Endothelial cell (in vitro differentiated cells): ENCODE data around the gene CDH26. TPM values are rescaled to one million over a fixed set of nuclear protein-coding genes. Genes with fewer than 3 reads are reported as not detected.
A peak's percentile ranks its signal among the peaks of the same experiment; 100 is the strongest.
"Not testable (repeated sequence)": the region's sequence is repeated elsewhere in the genome, so short reads cannot be mapped to it uniquely, and the experiment has no call there.

Experiments used
- DNase-seq: peaks from one replicate; pipeline ENCODE4 v3.0.0; 2021; ENCODE audit warnings: low spot score
- H3K27ac Mint-ChIP-seq: one replicate; pipeline ENCODE4 v1.8.0; 2021; ENCODE audit warnings: mixed read lengths, inconsistent platforms; ENCODE audit not compliant: unreplicated experiment
- H3K27me3 Mint-ChIP-seq: one replicate; pipeline ENCODE4 v1.8.0; 2021; ENCODE audit warnings: mild to moderate bottlenecking, moderate library complexity, mixed read lengths, inconsistent platforms; ENCODE audit not compliant: unreplicated experiment
- H3K36me3 Mint-ChIP-seq: one replicate; pipeline ENCODE4 v1.8.0; 2021; ENCODE audit warnings: mild to moderate bottlenecking, low read depth, mixed read lengths, inconsistent platforms; ENCODE audit not compliant: unreplicated experiment
- H3K4me1 Mint-ChIP-seq: one replicate; pipeline ENCODE4 v1.8.0; 2021; ENCODE audit warnings: mild to moderate bottlenecking, mixed read lengths, inconsistent platforms; ENCODE audit not compliant: unreplicated experiment
- H3K4me3 Mint-ChIP-seq: one replicate; pipeline ENCODE4 v1.8.0; 2021; ENCODE audit warnings: mild to moderate bottlenecking, mixed read lengths, inconsistent platforms; ENCODE audit not compliant: unreplicated experiment
- H3K9me3 Mint-ChIP-seq: one replicate; pipeline ENCODE4 v1.8.0; 2021; ENCODE audit warnings: mixed read lengths, inconsistent platforms; ENCODE audit not compliant: unreplicated experiment
- CTCF ChIP-seq: fragments of 200-600 bp; sonication (generic); IDR thresholded peaks from one replicate; pipeline ENCODE4 v1.5.0; 2021; ENCODE audit warnings: antibody characterized with exemption; ENCODE audit not compliant: unreplicated experiment
- total RNA-seq: library from RNA; stranded (reverse); fragmentation: NEBNext Ultra II Directional; extraction: Animal tissue kit (Norgen Biotek cat#: 25700); gene quantifications from one replicate; pipeline ENCODE4 v1.2.1, GENCODE V29; 2021; ENCODE audit not compliant: unreplicated experiment

The CDH26 gene
- total RNA-seq, 1 donor from 2014 or later, result 5.4 TPM

DNA sequence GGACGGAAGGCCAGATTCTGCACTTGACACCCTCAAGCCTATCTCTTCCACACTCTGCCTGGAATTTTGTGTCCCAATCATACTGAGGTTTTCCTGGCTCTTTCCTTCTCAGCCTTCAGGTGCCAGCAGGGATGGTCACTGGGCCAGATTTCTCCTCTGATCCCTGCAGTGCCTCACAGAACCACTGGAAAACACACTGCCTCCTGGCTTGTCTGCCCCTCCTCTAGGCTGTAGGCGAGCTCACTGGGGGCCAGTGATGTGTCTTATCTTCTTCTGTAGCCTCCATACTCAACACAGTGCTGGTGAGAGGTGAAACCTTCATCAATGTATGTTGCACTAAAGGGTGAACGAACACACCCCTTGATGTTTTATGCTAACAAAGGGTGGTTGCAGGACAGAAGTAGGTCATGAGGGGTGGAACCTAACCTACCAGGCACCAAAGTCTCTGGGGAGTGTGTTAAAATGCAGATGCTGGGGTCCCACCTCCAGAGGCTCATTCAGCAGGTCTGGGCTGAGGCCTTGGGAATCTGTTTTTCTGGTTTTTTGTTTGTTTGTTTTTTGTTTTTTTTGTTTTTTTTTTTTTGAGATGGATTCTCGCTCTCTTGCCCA lies 80.3 kb downstream of the CDH26 start:
- no peaks in the 10 kb centered on the region for H3K36me3 Mint-ChIP-seq
- H3K4me1 Mint-ChIP-seq, result peaks cover 27% of the 10 kb centered on the region
- no peak overlapping the region for H3K4me3 Mint-ChIP-seq
- no peak for DNase-seq
- TF ChIP-seq CTCF, result no peak
- no peak overlapping the region for H3K27ac Mint-ChIP-seq
- peaks cover 8% of the 10 kb centered on the region for H3K27me3 Mint-ChIP-seq
- H3K9me3 Mint-ChIP-seq, result no peaks in the 10 kb centered on the region

DNA sequence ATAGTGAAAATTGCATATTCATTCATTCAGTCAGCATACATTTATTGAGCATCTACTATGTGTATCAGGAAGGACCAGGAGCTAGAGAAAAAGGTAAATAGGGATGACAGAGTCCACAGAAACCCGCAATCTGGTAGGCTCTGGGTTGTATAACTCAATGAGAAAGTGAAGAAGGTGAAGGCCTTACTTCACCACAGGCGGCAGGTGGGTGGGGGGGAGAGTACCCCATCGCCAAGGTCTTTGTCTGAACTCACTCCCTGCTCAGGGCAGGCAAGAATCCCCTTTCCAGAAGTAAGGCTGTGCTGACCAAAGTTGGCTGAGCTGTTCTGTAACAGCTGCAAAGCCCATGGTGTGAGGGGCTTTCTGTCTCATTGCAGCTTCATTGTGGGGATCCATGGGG lies 81.3 kb downstream of the CDH26 start:
- no peak for TF ChIP-seq CTCF
- no peaks in the 10 kb centered on the region for H3K36me3 Mint-ChIP-seq
- H3K9me3 Mint-ChIP-seq, result no peaks in the 10 kb centered on the region
- H3K4me3 Mint-ChIP-seq, result no peak overlapping the region
- DNase-seq, result no peak
- peaks cover 27% of the 10 kb centered on the region for H3K4me1 Mint-ChIP-seq
- H3K27ac Mint-ChIP-seq, result no peak overlapping the region
- peaks cover 8% of the 10 kb centered on the region for H3K27me3 Mint-ChIP-seq

DNA sequence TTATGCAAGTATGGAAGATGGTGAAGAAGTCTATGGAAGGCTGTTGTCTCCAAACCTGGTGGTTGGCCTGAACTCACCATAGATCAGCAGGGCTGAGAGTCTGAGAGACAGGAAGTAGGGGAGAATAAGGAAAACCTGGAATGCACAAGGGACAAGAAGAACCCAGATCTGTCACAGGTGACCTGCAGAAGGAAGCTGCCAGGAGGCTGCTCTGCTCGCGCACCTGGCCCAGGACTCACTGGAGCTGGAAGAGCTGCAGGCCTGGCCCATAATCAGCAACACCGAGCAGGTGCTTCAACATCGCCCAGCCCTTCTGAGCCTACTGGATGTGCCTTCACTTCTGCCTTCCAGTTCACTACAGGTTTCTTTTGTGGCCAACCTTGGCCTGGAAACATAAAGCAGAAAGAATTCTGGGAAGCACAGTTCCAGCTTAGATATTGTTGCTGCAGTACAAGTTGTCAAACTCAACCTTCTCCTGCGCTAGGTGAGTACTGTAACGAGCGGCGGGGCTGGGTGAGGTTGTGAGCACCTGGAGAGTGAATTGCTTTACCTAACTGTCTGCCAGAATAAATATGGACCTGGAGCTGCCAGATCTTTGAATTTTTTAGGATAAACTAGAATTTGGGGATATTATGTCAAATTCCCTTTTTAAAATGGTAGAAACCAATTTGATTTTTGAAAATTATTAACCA lies 82.4 kb downstream of the CDH26 start:
- no peak for DNase-seq

DNA sequence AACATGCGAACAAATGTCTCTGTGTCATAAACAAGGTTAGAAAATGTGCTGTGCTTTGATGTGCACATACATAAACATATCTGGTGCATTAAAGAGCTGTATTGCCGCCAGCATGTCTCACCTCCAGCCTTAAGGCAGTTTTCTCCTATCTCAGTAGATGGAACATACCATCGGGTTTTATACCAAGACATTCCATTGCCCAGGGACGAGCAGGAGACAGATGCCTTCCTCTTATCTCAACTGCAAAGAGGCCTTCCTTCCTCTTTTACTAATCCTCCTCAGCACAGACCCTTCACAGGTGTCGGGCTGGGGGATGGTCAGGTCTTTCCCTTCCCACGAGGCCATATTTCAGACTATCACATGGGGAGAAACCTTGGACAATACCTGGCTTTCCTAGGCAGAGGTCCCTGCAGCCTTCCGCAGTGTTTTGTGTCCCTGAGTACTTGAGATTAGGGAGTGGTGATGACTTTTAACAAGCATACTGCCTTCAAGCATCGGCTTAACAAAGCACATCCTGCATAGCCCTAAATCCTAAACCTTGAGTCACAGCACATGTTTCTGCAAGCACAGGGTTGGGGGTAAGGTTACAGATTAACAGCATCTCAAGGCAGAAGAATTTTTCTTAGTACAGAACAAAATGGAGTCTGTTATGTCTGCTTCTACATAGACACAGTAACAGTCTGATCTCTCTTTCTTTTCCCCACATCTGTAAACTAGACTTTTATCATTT lies 83.4 kb downstream of the CDH26 start:
- H3K9me3 Mint-ChIP-seq, DNase-seq, H3K27me3 Mint-ChIP-seq, H3K36me3 Mint-ChIP-seq, H3K4me3 Mint-ChIP-seq: not testable (repeated sequence)
- peak overlapping the region; percentile 72 for H3K27ac Mint-ChIP-seq
- peaks cover 34% of the 10 kb centered on the region for H3K4me1 Mint-ChIP-seq

More for the DNA sequence above, 82.4 kb downstream of the CDH26 start:
- TF ChIP-seq CTCF, result no peak
- H3K4me1 Mint-ChIP-seq, result peaks cover 30% of the 10 kb centered on the region
- peaks cover 8% of the 10 kb centered on the region for H3K27me3 Mint-ChIP-seq
- H3K9me3 Mint-ChIP-seq, result no peaks in the 10 kb centered on the region
- peak overlapping the region; percentile 11 for H3K27ac Mint-ChIP-seq
- no peaks in the 10 kb centered on the region for H3K36me3 Mint-ChIP-seq
- H3K4me3 Mint-ChIP-seq, result no peak overlapping the region

- Mint-ChIP-seq H3K36me3 (no peaks in the 10 kb centered on the region), H3K4me3 (no peak overlapping the region), H3K4me1 (peaks cover 34% of the 10 kb centered on the region), H3K9me3 (no peaks in the 10 kb centered on the region), H3K27ac (no peak overlapping the region), H3K27me3 (peaks cover 4% of the 10 kb centered on the region)
- DNase-seq, result no peak
- no peak for TF ChIP-seq CTCF
Observed at GRCh38 chr20:60043435-60043834, 85.2 kb downstream of the CDH26 start.
